Breast epithelium (tissue), 3 donors: ENCODE data around the gene PPP1R12B.

ENCODE experiments used
- POLR2A ChIP-seq: fragments of 450-650 bp; IDR thresholded peaks from one replicate; pipeline ENCODE4 v1.6.1; 2016; ENCODE audit warnings: antibody characterized with exemption, mild to moderate bottlenecking, moderate library complexity
- POLR2AphosphoS5 ChIP-seq, 3 donors: sonication (generic); formaldehyde crosslinking; IDR thresholded peaks; one replicate each; pipeline ENCODE4 v1.6.1; 2017; ENCODE audit warnings: antibody characterized with exemption in 3 of 3

- no peak for TF ChIP-seq POLR2A
- TF ChIP-seq POLR2AphosphoS5 (IDR thresholded peaks at IDR 0.05) = no peak
Measured at GRCh38 chr1:202310071-202310725, 38.3 kb upstream of the PPP1R12B start.
